ENCODE data around the gene CHIC2. TPM values are rescaled to one million over a fixed set of nuclear protein-coding genes. Genes with fewer than 3 reads are reported as not detected.

The CHIC2 gene
- total and polyA plus RNA-seq, 2 donors (not counting 1 experiment from before 2014, with no cell fraction given) = 39.4 to 52.0 TPM

DNA sequence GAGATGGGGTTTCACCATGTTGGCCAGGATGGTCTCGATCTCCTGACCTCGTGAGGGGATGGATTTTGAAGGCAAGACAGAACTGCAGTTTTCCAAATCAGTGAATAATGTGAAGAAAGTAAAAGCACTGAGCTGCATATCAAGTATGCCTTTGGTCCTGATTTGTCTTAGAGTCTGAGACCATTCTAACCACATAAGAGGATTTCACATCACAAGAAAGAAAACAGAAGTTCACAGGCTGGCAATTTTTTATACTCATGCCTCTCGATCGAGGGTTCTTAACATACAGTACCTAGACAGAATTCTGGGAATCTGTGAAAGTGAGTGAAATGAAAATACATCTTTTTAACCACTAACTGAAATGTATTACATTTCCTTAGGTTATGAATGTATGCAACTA lies 23.3 kb downstream of the CHIC2 start:
- TF ChIP-seq CTCF (conservative IDR thresholded peaks at IDR 0.05 in 1 of 2, IDR thresholded peaks at IDR 0.05 in 1 of 2; ENCODE audit: low read depth in 1 of 2, low read length in 2 of 2) = no peak
- no peak for TF ChIP-seq EZH2 (IDR thresholded peaks at IDR 0.05; ENCODE audit: low read length, missing control alignments)
- H2AFZ ChIP-seq (ENCODE audit: low read length) = no peak overlapping the region
- no peak for DNase-seq (ENCODE audit: low read depth in 2 of 2)
- H3K9me3 ChIP-seq (ENCODE audit: control insufficient read depth, insufficient read depth, low read depth, low read length) = no peaks in the 10 kb centered on the region
- no peaks in the 10 kb centered on the region for H3K36me3 ChIP-seq (ENCODE audit: control insufficient read depth, insufficient read depth, low read length)
- peaks cover 43% of the 10 kb centered on the region for H3K79me2 ChIP-seq (ENCODE audit: control insufficient read depth, insufficient read depth, low read length)
- H4K20me1 ChIP-seq (ENCODE audit: control insufficient read depth, extremely low read depth, insufficient read depth, low read length) = no peaks in the 10 kb centered on the region
- no peak overlapping the region for H3K27ac ChIP-seq (ENCODE audit: insufficient read depth, low read length)
- no peak overlapping the region for H3K4me2 ChIP-seq (ENCODE audit: extremely low read depth, insufficient read depth, low read length)
- H3K27me3 ChIP-seq (ENCODE audit: control insufficient read depth, insufficient read depth, low read length) = no peaks in the 10 kb centered on the region
- no peak overlapping the region for H3K4me3 ChIP-seq (replicated peaks in 1 of 4; ENCODE audit: control extremely low read depth in 1 of 4, insufficient read depth in 1 of 4, low read depth in 3 of 4, low read length in 4 of 4)
- H3K4me1 ChIP-seq (ENCODE audit: control insufficient read depth, extremely low read depth, insufficient read depth, low read length) = no peaks in the 10 kb centered on the region
- H3K9ac ChIP-seq (ENCODE audit: insufficient read depth, low read length) = no peak overlapping the region

DNA sequence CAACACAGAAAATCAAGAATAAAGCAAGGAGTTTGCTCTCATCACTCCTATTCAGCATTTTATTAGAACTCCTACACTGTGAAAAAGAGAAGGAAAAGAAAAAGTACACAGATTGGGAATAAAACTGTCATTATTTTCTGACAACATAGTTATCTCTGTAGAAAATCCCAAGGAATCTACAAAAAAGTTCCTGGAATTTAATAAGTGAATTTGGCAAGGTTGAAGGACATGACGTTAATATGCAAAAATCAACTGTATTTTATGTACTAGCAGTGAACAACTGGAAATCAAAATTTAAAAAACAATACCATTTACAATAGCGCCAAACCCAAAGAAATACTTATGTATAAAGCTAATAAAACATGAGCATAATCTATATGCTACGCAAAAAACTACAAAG lies 26.3 kb downstream of the CHIC2 start:
- no peak for TF ChIP-seq CTCF (conservative IDR thresholded peaks at IDR 0.05 in 1 of 2, IDR thresholded peaks at IDR 0.05 in 1 of 2; ENCODE audit: low read depth in 1 of 2, low read length in 2 of 2)
- TF ChIP-seq EZH2 (IDR thresholded peaks at IDR 0.05; ENCODE audit: low read length, missing control alignments) = no peak
- Histone ChIP-seq H3K4me2 (ENCODE audit: extremely low read depth, insufficient read depth, low read length) (no peak overlapping the region), H3K79me2 (ENCODE audit: control insufficient read depth, insufficient read depth, low read length) (peaks cover 50% of the 10 kb centered on the region), H3K27me3 (ENCODE audit: control insufficient read depth, insufficient read depth, low read length) (no peaks in the 10 kb centered on the region), H3K36me3 (ENCODE audit: control insufficient read depth, insufficient read depth, low read length) (no peaks in the 10 kb centered on the region), H3K4me3 (replicated peaks in 1 of 4; ENCODE audit: control extremely low read depth in 1 of 4, insufficient read depth in 1 of 4, low read depth in 3 of 4, low read length in 4 of 4) (no peak overlapping the region), H3K9ac (ENCODE audit: insufficient read depth, low read length) (no peak overlapping the region), H3K9me3 (ENCODE audit: control insufficient read depth, insufficient read depth, low read depth, low read length) (no peaks in the 10 kb centered on the region), H3K4me1 (ENCODE audit: control insufficient read depth, extremely low read depth, insufficient read depth, low read length) (no peaks in the 10 kb centered on the region), H2AFZ (ENCODE audit: low read length) (no peak overlapping the region), H3K27ac (ENCODE audit: insufficient read depth, low read length) (no peak overlapping the region), H4K20me1 (ENCODE audit: control insufficient read depth, extremely low read depth, insufficient read depth, low read length) (no peaks in the 10 kb centered on the region)
- DNase-seq (ENCODE audit: low read depth in 2 of 2) = no peak

- Histone ChIP-seq H3K4me3 (replicated peaks in 1 of 4; ENCODE audit: control extremely low read depth in 1 of 4, insufficient read depth in 1 of 4, low read depth in 3 of 4, low read length in 4 of 4) (no peak overlapping the region), H2AFZ (ENCODE audit: low read length) (no peak overlapping the region), H3K27ac (ENCODE audit: insufficient read depth, low read length) (no peak overlapping the region), H3K9me3 (ENCODE audit: control insufficient read depth, insufficient read depth, low read depth, low read length) (no peaks in the 10 kb centered on the region), H3K36me3 (ENCODE audit: control insufficient read depth, insufficient read depth, low read length) (no peaks in the 10 kb centered on the region), H3K79me2 (ENCODE audit: control insufficient read depth, insufficient read depth, low read length) (peaks cover 39% of the 10 kb centered on the region), H3K27me3 (ENCODE audit: control insufficient read depth, insufficient read depth, low read length) (no peaks in the 10 kb centered on the region), H4K20me1 (ENCODE audit: control insufficient read depth, extremely low read depth, insufficient read depth, low read length) (no peaks in the 10 kb centered on the region), H3K4me2 (ENCODE audit: extremely low read depth, insufficient read depth, low read length) (no peak overlapping the region), H3K4me1 (ENCODE audit: control insufficient read depth, extremely low read depth, insufficient read depth, low read length) (no peaks in the 10 kb centered on the region), H3K9ac (ENCODE audit: insufficient read depth, low read length) (no peak overlapping the region)
- DNase-seq (ENCODE audit: low read depth in 2 of 2) = no peak
- TF ChIP-seq CTCF (conservative IDR thresholded peaks at IDR 0.05 in 1 of 2, IDR thresholded peaks at IDR 0.05 in 1 of 2; ENCODE audit: low read depth in 1 of 2, low read length in 2 of 2) (no peak), EZH2 (IDR thresholded peaks at IDR 0.05; ENCODE audit: low read length, missing control alignments) (no peak)
Measured at GRCh38 chr4:54036184-54036583, 28.2 kb downstream of the CHIC2 start.

Measured in fibroblast of lung (primary cell).